HG03280 (cell line): ENCODE data around the gene NAP1L5.

ENCODE experiments used
- ATAC-seq: cut with Tn5 transposase; IDR thresholded peaks from one replicate; pipeline ENCODE4 v1.9.1; 2021; ENCODE audit warnings: mild to moderate bottlenecking, moderate library complexity; ENCODE audit not compliant: unreplicated experiment

Gene NAP1L5

GRCh38 chr4:88722828-88723227 lies 25.2 kb upstream of the NAP1L5 start:
- no peak for ATAC-seq

GRCh38 chr4:88722276-88722780 lies 24.7 kb upstream of the NAP1L5 start:
- ATAC-seq, result no peak

- no peak for ATAC-seq
These were observed 23.1 kb upstream of the NAP1L5 start for GRCh38 chr4:88720451-88721428.

- ATAC-seq, result no peak
These were observed 21.8 kb upstream of the NAP1L5 start for GRCh38 chr4:88719381-88719780.

GRCh38 chr4:88718098-88718497 lies 20.5 kb upstream of the NAP1L5 start:
- no peak for ATAC-seq

- no peak for ATAC-seq
These were observed 16.2 kb upstream of the NAP1L5 start for GRCh38 chr4:88713782-88714181.

GRCh38 chr4:88709989-88710388 lies 12.4 kb upstream of the NAP1L5 start:
- ATAC-seq, result no peak

GRCh38 chr4:88706574-88706973 lies 8.9 kb upstream of the NAP1L5 start:
- no peak for ATAC-seq

GRCh38 chr4:88705805-88706492 lies 8.3 kb upstream of the NAP1L5 start:
- no peak for ATAC-seq

GRCh38 chr4:88705223-88705622 lies 7.6 kb upstream of the NAP1L5 start:
- ATAC-seq, result no peak

GRCh38 chr4:88702782-88703181 lies 5.2 kb upstream of the NAP1L5 start:
- ATAC-seq, result no peak

GRCh38 chr4:88698519-88698918 lies 890 bp upstream of the NAP1L5 start:
- no peak for ATAC-seq

GRCh38 chr4:88697141-88697540 lies 488 bp downstream of the NAP1L5 start:
- ATAC-seq, result no peak

- no peak for ATAC-seq
These were observed 999 bp downstream of the NAP1L5 start for GRCh38 chr4:88696630-88697029.

- ATAC-seq, result no peak
These were observed 3.8 kb downstream of the NAP1L5 start for GRCh38 chr4:88693792-88694191.

- ATAC-seq, result no peak
These were observed 7.3 kb downstream of the NAP1L5 start for GRCh38 chr4:88690355-88690754.

- ATAC-seq, result no peak
These were observed 16.4 kb downstream of the NAP1L5 start for GRCh38 chr4:88681209-88681608.

GRCh38 chr4:88675543-88675942 lies 22.1 kb downstream of the NAP1L5 start:
- ATAC-seq, result no peak

- no peak for ATAC-seq
These were observed 22.6 kb downstream of the NAP1L5 start for GRCh38 chr4:88674979-88675378.

- no peak for ATAC-seq
These were observed 23.1 kb downstream of the NAP1L5 start for GRCh38 chr4:88674565-88674964.

GRCh38 chr4:88673886-88674285 lies 23.7 kb downstream of the NAP1L5 start:
- ATAC-seq, result no peak

GRCh38 chr4:88672987-88673386 lies 24.6 kb downstream of the NAP1L5 start:
- ATAC-seq, result no peak
